GM18861 (cell line): Measurements from ENCODE around the gene OTOG.

Experiments
- ATAC-seq: cut with Tn5 transposase; IDR thresholded peaks from one replicate; pipeline ENCODE4 v1.9.1; 2021; ENCODE audit not compliant: unreplicated experiment

Gene OTOG

DNA sequence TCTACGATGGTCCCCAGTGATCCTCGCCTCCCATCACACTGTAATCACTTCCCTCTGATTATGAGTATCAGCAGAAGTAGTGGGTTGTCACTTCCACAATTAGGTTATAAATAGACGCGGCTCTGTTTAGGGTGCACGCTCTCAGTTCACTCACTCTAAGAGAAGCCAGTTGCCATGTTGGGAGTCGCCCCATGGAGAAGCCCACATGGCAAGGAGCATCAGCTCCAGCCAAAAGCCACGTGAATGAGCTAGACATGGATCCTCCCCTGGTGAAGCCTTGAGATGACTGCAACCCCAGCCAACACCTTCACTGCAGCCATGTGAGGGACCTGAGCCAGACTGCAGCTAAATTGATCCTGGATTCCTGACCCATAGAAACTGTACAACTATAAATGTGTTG, 145.9 kb downstream of the OTOG start:
- ATAC-seq = no peak

DNA sequence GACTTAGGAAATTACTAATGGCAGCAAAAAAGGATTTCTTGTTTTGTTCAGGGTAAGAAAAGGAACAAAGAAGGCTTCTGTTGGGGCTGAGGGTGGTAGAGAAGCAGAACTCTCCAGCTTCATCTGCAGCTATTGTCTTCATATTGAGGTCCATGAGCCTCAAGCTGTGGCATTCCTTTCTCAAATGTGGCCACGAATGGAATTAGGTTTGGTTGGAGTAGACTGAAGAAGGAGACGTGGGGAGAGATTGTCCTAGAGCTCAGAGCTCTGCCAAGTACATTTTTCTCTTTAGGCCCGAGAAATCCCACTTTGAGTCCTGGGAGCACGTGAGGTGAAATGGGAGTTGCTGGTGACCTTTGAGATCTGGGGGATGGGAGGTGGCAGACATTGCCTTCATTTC, 146.5 kb downstream of the OTOG start:
- ATAC-seq = no peak

- no peak for ATAC-seq
These were observed 147.5 kb downstream of the OTOG start for GRCh38 chr11:17694494-17695110.

DNA sequence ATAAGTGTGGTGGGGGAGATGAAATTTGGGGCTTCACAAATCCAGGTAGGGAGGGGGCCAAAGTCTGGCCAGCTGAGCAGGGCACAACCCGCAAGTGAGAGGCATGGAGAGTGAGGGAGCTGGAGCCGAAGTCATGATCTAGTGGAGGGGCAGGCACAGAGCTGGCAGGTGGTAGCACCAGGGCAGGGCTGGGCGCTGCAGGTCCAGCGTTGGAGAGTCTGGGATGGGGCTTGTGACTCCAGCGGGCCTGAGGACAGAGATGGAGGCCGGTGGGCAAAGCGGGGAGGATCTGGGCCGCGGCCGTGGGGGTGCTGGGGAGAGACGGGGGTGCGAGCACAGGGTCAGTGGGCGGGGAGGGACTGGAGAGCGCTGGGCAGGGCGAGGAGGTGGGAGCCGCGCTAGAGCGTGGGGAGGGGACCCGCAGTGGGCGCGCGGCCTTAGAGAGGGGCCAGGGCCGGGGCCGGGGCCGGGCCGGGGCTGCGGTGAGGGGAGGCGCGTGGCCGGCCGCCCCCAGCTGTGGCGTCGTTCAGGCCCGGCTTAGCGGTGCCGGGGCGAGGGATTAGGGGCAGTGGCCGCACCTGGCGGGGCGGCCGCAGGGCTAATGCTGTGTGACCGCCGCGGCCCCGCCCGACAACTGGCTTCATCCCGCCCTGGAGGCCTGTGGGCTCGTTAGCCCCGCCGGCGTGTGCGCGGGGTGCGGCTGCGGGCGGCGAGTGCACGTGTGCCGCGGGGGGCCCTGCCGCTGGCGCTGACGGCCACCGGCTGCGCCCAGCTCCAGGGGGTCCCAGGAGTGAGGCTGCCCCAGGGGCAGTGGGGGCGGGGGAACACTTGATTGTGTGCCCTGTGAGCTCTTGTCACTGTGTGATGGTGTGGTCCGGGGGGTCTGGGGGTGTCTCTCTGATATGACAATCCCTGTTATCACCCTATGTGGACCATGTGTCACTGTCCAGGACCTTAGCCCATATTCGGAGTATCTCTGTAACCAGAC, 148.7 kb downstream of the OTOG start:
- ATAC-seq = no peak

- no peak for ATAC-seq
These were observed 149.7 kb downstream of the OTOG start for GRCh38 chr11:17696741-17697140.
